ENCODE results near the gene AWAT2.

The AWAT2 gene

DNA sequence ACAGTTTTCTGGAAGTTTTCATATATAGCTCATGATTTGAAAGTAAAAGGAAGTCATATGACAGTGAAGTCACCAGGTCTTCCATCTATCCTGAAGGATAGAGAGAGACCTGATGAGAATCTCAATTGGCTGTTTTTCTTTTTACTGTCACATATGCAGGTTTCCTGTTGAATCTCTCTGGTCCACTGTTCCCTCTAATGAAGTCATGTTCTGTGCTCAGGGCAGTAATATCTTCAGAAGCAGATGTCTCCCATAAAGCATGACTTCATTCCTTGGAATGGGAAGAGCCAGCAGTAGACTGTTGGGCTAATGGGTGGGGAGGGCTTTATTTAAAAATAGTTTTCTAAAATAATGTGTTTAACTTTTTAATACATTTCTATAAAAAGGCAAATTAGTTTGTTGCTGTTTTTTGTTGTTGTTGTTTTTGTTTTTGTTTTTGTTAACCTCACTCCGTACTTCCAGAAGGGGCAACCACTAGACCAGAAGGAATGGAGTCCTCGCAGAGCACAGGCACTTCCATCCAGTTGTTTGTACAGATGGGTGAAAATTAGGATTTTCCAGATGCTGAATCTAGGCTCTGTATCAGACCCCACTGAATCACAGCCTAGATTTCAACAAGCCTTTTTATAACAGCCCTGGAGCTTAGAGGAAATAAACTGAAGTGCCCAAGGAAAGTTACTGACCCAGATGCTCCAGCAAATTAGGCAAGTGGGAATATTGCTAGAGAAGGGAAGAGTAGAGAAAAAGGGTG lies 54.2 kb downstream of the AWAT2 start:
- no peak for DNase-seq

DNA sequence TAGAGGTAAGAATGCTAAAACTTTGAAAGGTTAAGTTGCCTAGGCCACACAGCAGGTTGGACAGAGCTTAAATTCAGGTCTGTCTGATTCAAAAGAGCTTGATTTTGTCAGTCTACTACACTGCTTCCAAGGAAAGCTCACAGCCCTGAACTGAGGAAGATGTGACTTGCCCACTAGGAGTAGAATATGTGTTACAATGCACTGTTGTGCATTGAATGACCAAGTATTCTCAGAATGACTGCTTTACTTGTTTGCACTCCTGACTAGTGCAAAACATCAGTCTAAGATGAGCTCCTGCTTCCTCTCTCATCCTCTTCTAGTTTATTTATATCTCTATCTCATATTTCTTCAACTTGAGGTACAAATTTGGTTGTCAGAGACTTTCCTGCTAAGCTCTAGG lies 56.2 kb downstream of the AWAT2 start:
- DNase-seq: no peak

DNA sequence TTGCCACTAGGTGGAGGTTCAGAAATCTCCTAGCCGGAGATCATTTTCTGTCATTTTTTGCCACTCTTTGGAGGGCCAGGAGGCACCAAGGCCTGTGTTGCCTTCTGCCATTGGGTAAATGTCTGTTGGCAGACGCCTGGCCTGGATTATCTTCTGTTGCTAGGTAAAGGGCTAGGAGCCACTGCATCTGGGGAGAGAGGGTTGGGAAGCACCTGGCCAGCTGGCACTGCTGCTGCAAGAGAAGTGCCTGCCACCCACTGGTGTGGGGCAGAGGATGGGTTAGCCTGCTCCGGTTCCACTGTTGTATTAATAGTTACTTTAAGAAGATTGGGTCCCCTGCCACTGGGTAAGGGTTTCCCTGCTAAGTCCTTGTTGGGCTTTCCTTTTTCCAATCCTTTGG lies 58.1 kb downstream of the AWAT2 start:
- no peak for DNase-seq
